ENCODE measurements around the gene RASL11B. TPM values are rescaled to one million over a fixed set of nuclear protein-coding genes. Genes with fewer than 3 reads are reported as not detected.
A peak's percentile ranks its signal among the peaks of the same experiment; 100 is the strongest.

RASL11B gene
- total RNA-seq, 1 donor from 2014 or later: 24.8 TPM

GRCh38 chr4:52867163-52867562 is 5.0 kb downstream of the RASL11B start:
- Mint-ChIP-seq H3K27ac (ENCODE audit: unreplicated experiment) (peak overlapping the region; percentile 67), H3K36me3 (ENCODE audit: unreplicated experiment) (peaks cover 4% of the 10 kb centered on the region), H3K4me3 (ENCODE audit: unreplicated experiment) (no peak overlapping the region), H3K4me1 (ENCODE audit: low read depth, unreplicated experiment) (peaks cover 48% of the 10 kb centered on the region), H3K9me3 (ENCODE audit: unreplicated experiment) (peaks cover 21% of the 10 kb centered on the region), H3K27me3 (ENCODE audit: unreplicated experiment) (peaks cover 13% of the 10 kb centered on the region)
- TF ChIP-seq CTCF (IDR thresholded peaks at IDR 0.05; ENCODE audit: partially characterized antibody, unreplicated experiment): no peak
- DNase-seq: no peak

- Mint-ChIP-seq H3K27ac (ENCODE audit: unreplicated experiment) (peak overlapping the region; percentile 96), H3K4me1 (ENCODE audit: low read depth, unreplicated experiment) (peaks cover 48% of the 10 kb centered on the region), H3K4me3 (ENCODE audit: unreplicated experiment) (peak overlapping the region; percentile 65), H3K36me3 (ENCODE audit: unreplicated experiment) (peaks cover 4% of the 10 kb centered on the region), H3K27me3 (ENCODE audit: unreplicated experiment) (peaks cover 13% of the 10 kb centered on the region), H3K9me3 (ENCODE audit: unreplicated experiment) (peaks cover 21% of the 10 kb centered on the region)
- TF ChIP-seq CTCF (IDR thresholded peaks at IDR 0.05; ENCODE audit: partially characterized antibody, unreplicated experiment): no peak
- DNase-seq: peak; percentile 52
These were observed 6.0 kb downstream of the RASL11B start for GRCh38 chr4:52868133-52868532.

- peaks cover 13% of the 10 kb centered on the region for H3K27me3 Mint-ChIP-seq (ENCODE audit: unreplicated experiment)
- peak; percentile 88 for DNase-seq
- H3K4me1 Mint-ChIP-seq (ENCODE audit: low read depth, unreplicated experiment): peaks cover 51% of the 10 kb centered on the region
- H3K36me3 Mint-ChIP-seq (ENCODE audit: unreplicated experiment): peaks cover 4% of the 10 kb centered on the region
- peak overlapping the region; percentile 80 for H3K4me3 Mint-ChIP-seq (ENCODE audit: unreplicated experiment)
- no peak for TF ChIP-seq CTCF (IDR thresholded peaks at IDR 0.05; ENCODE audit: partially characterized antibody, unreplicated experiment)
- H3K9me3 Mint-ChIP-seq (ENCODE audit: unreplicated experiment): peaks cover 24% of the 10 kb centered on the region
- peak overlapping the region; percentile 96 for H3K27ac Mint-ChIP-seq (ENCODE audit: unreplicated experiment)
These were observed 7.1 kb downstream of the RASL11B start for GRCh38 chr4:52869196-52869595.

- Mint-ChIP-seq H3K9me3 (ENCODE audit: unreplicated experiment) (peaks cover 24% of the 10 kb centered on the region), H3K4me3 (ENCODE audit: unreplicated experiment) (peak overlapping the region; percentile 80), H3K27me3 (ENCODE audit: unreplicated experiment) (peaks cover 13% of the 10 kb centered on the region), H3K36me3 (ENCODE audit: unreplicated experiment) (peaks cover 4% of the 10 kb centered on the region), H3K27ac (ENCODE audit: unreplicated experiment) (peak overlapping the region; percentile 96), H3K4me1 (ENCODE audit: low read depth, unreplicated experiment) (peaks cover 51% of the 10 kb centered on the region)
- no peak for TF ChIP-seq CTCF (IDR thresholded peaks at IDR 0.05; ENCODE audit: partially characterized antibody, unreplicated experiment)
- no peak for DNase-seq
These were observed 7.5 kb downstream of the RASL11B start for GRCh38 chr4:52869656-52870055.

GRCh38 chr4:52870225-52870624 is 8.1 kb downstream of the RASL11B start:
- H3K36me3 Mint-ChIP-seq (ENCODE audit: unreplicated experiment): peaks cover 4% of the 10 kb centered on the region
- peaks cover 13% of the 10 kb centered on the region for H3K27me3 Mint-ChIP-seq (ENCODE audit: unreplicated experiment)
- TF ChIP-seq CTCF (IDR thresholded peaks at IDR 0.05; ENCODE audit: partially characterized antibody, unreplicated experiment): no peak
- no peak for DNase-seq
- peak overlapping the region; percentile 91 for H3K27ac Mint-ChIP-seq (ENCODE audit: unreplicated experiment)
- peaks cover 24% of the 10 kb centered on the region for H3K9me3 Mint-ChIP-seq (ENCODE audit: unreplicated experiment)
- no peak overlapping the region for H3K4me3 Mint-ChIP-seq (ENCODE audit: unreplicated experiment)
- H3K4me1 Mint-ChIP-seq (ENCODE audit: low read depth, unreplicated experiment): peaks cover 47% of the 10 kb centered on the region

Measured in glutamatergic neuron (in vitro differentiated cells).